HG02943 (cell line): Measurements from ENCODE around the gene PIP5K1B.

Source experiments
- ATAC-seq: cut with Tn5 transposase; IDR thresholded peaks from one replicate; pipeline ENCODE4 v1.9.1; 2021; ENCODE audit warnings: mild to moderate bottlenecking, low read depth, moderate library complexity; ENCODE audit not compliant: unreplicated experiment

The PIP5K1B gene

GRCh38 chr9:68941780-68942459, 236.9 kb downstream of the PIP5K1B start:
- no peak for ATAC-seq

GRCh38 chr9:68942790-68943189, 237.8 kb downstream of the PIP5K1B start:
- no peak for ATAC-seq

- no peak for ATAC-seq
These were observed 242.0 kb downstream of the PIP5K1B start for GRCh38 chr9:68947015-68947414.

- ATAC-seq = no peak
These were observed 243.0 kb downstream of the PIP5K1B start for GRCh38 chr9:68947842-68948569.

- no peak for ATAC-seq
These were observed 244.4 kb downstream of the PIP5K1B start for GRCh38 chr9:68949271-68950000.

- ATAC-seq = no peak
These were observed 245.1 kb downstream of the PIP5K1B start for GRCh38 chr9:68950188-68950587.

- ATAC-seq = no peak
These were observed 245.6 kb downstream of the PIP5K1B start for GRCh38 chr9:68950689-68951088.

GRCh38 chr9:68951879-68952659, 247.0 kb downstream of the PIP5K1B start:
- ATAC-seq = peak; percentile 50

GRCh38 chr9:68953771-68954170, 248.7 kb downstream of the PIP5K1B start:
- ATAC-seq = no peak

GRCh38 chr9:68955330-68955729, 250.3 kb downstream of the PIP5K1B start:
- ATAC-seq = no peak

- ATAC-seq = no peak
These were observed 252.4 kb downstream of the PIP5K1B start for GRCh38 chr9:68957479-68957878.

- ATAC-seq = peak; percentile 49
These were observed 256.5 kb downstream of the PIP5K1B start for GRCh38 chr9:68961587-68961986.

- no peak for ATAC-seq
These were observed 258.4 kb downstream of the PIP5K1B start for GRCh38 chr9:68963416-68963815.

GRCh38 chr9:68964102-68964541, 259.1 kb downstream of the PIP5K1B start:
- ATAC-seq = no peak

GRCh38 chr9:68964765-68965164, 259.7 kb downstream of the PIP5K1B start:
- ATAC-seq = no peak

- ATAC-seq = peak; percentile 50
These were observed 261.5 kb downstream of the PIP5K1B start for GRCh38 chr9:68966496-68966944.

- ATAC-seq = no peak
These were observed 262.8 kb downstream of the PIP5K1B start for GRCh38 chr9:68967800-68968199.

GRCh38 chr9:68969538-68969937, 264.5 kb downstream of the PIP5K1B start:
- ATAC-seq = no peak

GRCh38 chr9:68970151-68970550, 265.1 kb downstream of the PIP5K1B start:
- ATAC-seq = no peak

GRCh38 chr9:68973619-68974018, 268.6 kb downstream of the PIP5K1B start:
- ATAC-seq = no peak
